NCI-H748 treated with DMSO at 0.1 percent for 48 hours (cell line): ENCODE results near the gene UGDH.
"Not testable (repeated sequence)": the region's sequence is repeated elsewhere in the genome, so short reads cannot be mapped to it uniquely, and the experiment has no call there.

Experiments used
- DNase-seq: peaks from one replicate; lab custom pipeline; 2025; lab: John Stamatoyannopoulos, UW

Gene UGDH

GRCh38 chr4:39529534-39529933 is 2.3 kb upstream of the UGDH start:
- DNase-seq: no peak

- DNase-seq: no peak
These were observed 824 bp upstream of the UGDH start for GRCh38 chr4:39528061-39528465.

- no peak for DNase-seq
These were observed 409 bp downstream of the UGDH start for GRCh38 chr4:39526765-39527295.

GRCh38 chr4:39525822-39526690 is 1.2 kb downstream of the UGDH start:
- no peak for DNase-seq

GRCh38 chr4:39524161-39524957 is 2.9 kb downstream of the UGDH start:
- DNase-seq: no peak

GRCh38 chr4:39522068-39522467 is 5.2 kb downstream of the UGDH start:
- DNase-seq: no peak

GRCh38 chr4:39521253-39521919 is 5.9 kb downstream of the UGDH start:
- no peak for DNase-seq

- DNase-seq: no peak
These were observed 8.8 kb downstream of the UGDH start for GRCh38 chr4:39518484-39518883.

- no peak for DNase-seq
These were observed 10.8 kb downstream of the UGDH start for GRCh38 chr4:39516407-39516966.

GRCh38 chr4:39515669-39516401 is 11.4 kb downstream of the UGDH start:
- DNase-seq: not testable (repeated sequence)

GRCh38 chr4:39514888-39515401 is 12.3 kb downstream of the UGDH start:
- no peak for DNase-seq

- not testable (repeated sequence) for DNase-seq
These were observed 13.0 kb downstream of the UGDH start for GRCh38 chr4:39514266-39514665.

- DNase-seq: no peak
These were observed 16.8 kb downstream of the UGDH start for GRCh38 chr4:39510348-39510929.

GRCh38 chr4:39505581-39505980 is 21.7 kb downstream of the UGDH start:
- DNase-seq: no peak

GRCh38 chr4:39504538-39504937 is 22.7 kb downstream of the UGDH start:
- no peak for DNase-seq

GRCh38 chr4:39502664-39503035 is 24.6 kb downstream of the UGDH start:
- DNase-seq: not testable (repeated sequence)

GRCh38 chr4:39502019-39502663 is 25.1 kb downstream of the UGDH start:
- no peak for DNase-seq

GRCh38 chr4:39498727-39499020 is 28.6 kb downstream of the UGDH start:
- no peak for DNase-seq

- no peak for DNase-seq
These were observed 29.1 kb downstream of the UGDH start for GRCh38 chr4:39497909-39498726.
